SK-N-MC (cell line): ENCODE measurements around the gene ALX3.

Experiments used
- EZH2 ChIP-seq: fragments of 200-600 bp; sonication (generic); IDR thresholded peaks from one replicate; pipeline ENCODE4 v1.6.1; 2017; ENCODE audit warnings: antibody characterized with exemption
- POLR2AphosphoS5 ChIP-seq: IDR thresholded peaks from 2 replicates; pipeline ENCODE4 v1.6.1; 2012; ENCODE audit warnings: mild to moderate bottlenecking, low read depth, low read length, borderline replicate concordance

- TF ChIP-seq POLR2AphosphoS5 (no peak), EZH2 (no peak)
These were observed 14.0 kb upstream of the ALX3 start for GRCh38 chr1:110084227-110085078.
